Measurements from ENCODE around the gene MERTK. TPM values are rescaled to one million over a fixed set of nuclear protein-coding genes. Genes with fewer than 3 reads are reported as not detected.
"Not testable (repeated sequence)": the region's sequence is repeated elsewhere in the genome, so short reads cannot be mapped to it uniquely, and the experiment has no call there.

Gene MERTK
- 4.9 TPM for total RNA-seq
- polyA plus RNA-seq (ENCODE audit: insufficient read depth in 1 of 8, insufficient read length in 8 of 8, low replicate concordance in 1 of 8), result 1 to 10 TPM; 3.2 to 6.3 (median 4.1) TPM
- long read RNA-seq, donor 1, result 0 reads
- long read RNA-seq, donor 2, result 0 reads
- long read RNA-seq, donor 3, partial matches to known transcripts, result 0 of 1 reads
- long read RNA-seq, donor 3, other reads (novel, unspliced or antisense), result 0 of 1 reads
- long read RNA-seq, donor 4, partial matches to known transcripts, result 0 of 1 reads
- long read RNA-seq, donor 4, other reads (novel, unspliced or antisense), result 0 of 1 reads
- long read RNA-seq, donor 5, result 0 reads
- long read RNA-seq, donor 6, result 0 reads
- long read RNA-seq, donor 7, result 0 reads
- long read RNA-seq, donor 8, result 0 reads
- long read RNA-seq, donor 9, partial matches to known transcripts, result 0 of 2 reads
- long read RNA-seq, donor 9, other reads (novel, unspliced or antisense), result 0 of 2 reads
- long read RNA-seq, donor 10, result 0 reads
- long read RNA-seq, donor 11, result 0 reads

DNA sequence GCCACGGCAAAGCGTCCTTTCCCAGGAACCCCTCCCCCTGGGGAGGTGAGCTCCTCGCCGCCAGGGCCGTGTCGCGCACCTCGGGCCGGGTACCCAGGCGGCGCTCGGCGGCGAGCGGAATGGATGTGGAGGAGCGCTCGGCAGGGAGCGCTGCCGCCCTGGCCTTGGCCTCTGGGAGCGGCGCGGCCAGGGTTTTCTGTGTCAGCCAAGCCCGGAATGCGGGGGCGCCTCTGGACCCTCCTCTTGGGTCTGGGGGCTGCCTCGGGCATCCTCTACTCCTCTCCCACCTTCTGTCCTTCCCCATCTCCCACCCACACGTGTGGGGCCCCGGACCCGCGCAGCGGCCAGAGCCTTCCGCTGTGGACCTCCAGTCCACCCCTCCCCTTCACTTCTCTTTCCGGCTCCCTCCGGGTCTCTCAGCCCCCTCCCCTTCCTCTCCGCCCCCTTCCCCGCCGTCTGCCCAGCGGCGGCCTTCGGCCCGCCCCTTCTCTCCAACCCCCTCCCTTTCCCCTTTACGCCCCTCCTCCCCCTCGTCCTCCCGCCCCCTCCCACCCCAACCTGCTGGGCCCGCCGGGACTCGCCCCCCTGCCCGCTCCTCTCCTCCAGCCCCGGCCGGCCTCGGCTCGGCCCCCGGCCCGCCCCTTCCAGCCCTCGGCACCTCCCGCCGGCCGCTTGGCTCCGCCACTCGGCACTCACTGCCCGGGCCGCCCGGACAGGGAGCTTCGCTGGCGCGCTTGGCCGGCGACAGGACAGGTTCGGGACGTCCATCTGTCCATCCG lies at the start of gene MERTK:
MERTK (plus strand) TSS at position 684 of the 779 bp plus-strand sequence. CDS start 129 bp downstream, outside the sequence.
- DNase-seq, result peak; percentile 96
- Histone ChIP-seq H3K27ac (ENCODE audit: low read length) (peak within 1 kb of the TSS; percentile 91), H3K36me3 (ENCODE audit: control insufficient read depth, insufficient read depth, low read length) (no peaks in the 10 kb centered on the region), H3K4me3 (ENCODE audit: low read length) (peak within 1 kb of the TSS; percentile 86), H3K4me1 (ENCODE audit: control insufficient read depth, insufficient read depth, low read length) (peaks cover 27% of the 10 kb centered on the region), H3K9me3 (replicated peaks; ENCODE audit: control insufficient read depth, low read depth, low read length) (no peaks in the 10 kb centered on the region), H3K27me3 (ENCODE audit: control insufficient read depth, insufficient read depth, low read length) (peaks cover 13% of the 10 kb centered on the region)
- under 1% methylated on average over 52 of the region's 71 CpGs for WGBS (ENCODE audit: insufficient coverage)

DNA sequence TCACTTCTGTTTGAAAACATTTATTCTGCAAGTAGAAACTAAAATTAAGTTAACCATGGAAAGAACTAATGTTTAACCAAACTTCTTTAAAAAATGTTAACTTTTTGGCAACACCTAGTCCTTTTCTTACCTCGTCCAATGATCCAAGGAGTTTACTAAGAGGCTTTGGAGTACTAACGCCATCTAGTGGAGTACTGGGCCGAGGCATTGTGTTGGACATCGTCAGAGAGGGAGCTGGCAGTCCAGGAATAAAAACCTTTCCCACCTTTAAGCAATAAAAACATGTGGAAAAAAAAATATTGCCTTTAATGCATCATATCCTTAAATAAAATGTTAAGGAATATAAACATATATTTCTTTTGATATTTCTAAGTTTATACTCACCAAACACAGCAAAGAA lies 47.8 kb upstream of the MERTK start:
- not testable (repeated sequence) for H3K4me1 ChIP-seq (ENCODE audit: control insufficient read depth, insufficient read depth, low read length); H3K36me3 ChIP-seq (ENCODE audit: control insufficient read depth, insufficient read depth, low read length); H3K27me3 ChIP-seq (ENCODE audit: control insufficient read depth, insufficient read depth, low read length); H3K27ac ChIP-seq (ENCODE audit: low read length); DNase-seq; H3K4me3 ChIP-seq (ENCODE audit: low read length); H3K9me3 ChIP-seq (replicated peaks; ENCODE audit: control insufficient read depth, low read depth, low read length)
- no CpG with 5 or more reads among the region's 4 CpGs for WGBS (ENCODE audit: insufficient coverage)

GRCh38 chr2:111852544-111852943 lies 45.9 kb upstream of the MERTK start:
- WGBS (ENCODE audit: insufficient coverage), result no CpG with 5 or more reads among the region's 3 CpGs
- not testable (repeated sequence) for H3K36me3 ChIP-seq (ENCODE audit: control insufficient read depth, insufficient read depth, low read length); H3K4me3 ChIP-seq (ENCODE audit: low read length); H3K9me3 ChIP-seq (replicated peaks; ENCODE audit: control insufficient read depth, low read depth, low read length); H3K27ac ChIP-seq (ENCODE audit: low read length); H3K27me3 ChIP-seq (ENCODE audit: control insufficient read depth, insufficient read depth, low read length); H3K4me1 ChIP-seq (ENCODE audit: control insufficient read depth, insufficient read depth, low read length)
- DNase-seq, result peak; percentile 12

GRCh38 chr2:111860005-111860404 lies 38.4 kb upstream of the MERTK start:
- H3K4me3 ChIP-seq (ENCODE audit: low read length); H3K4me1 ChIP-seq (ENCODE audit: control insufficient read depth, insufficient read depth, low read length); DNase-seq; H3K27ac ChIP-seq (ENCODE audit: low read length); H3K27me3 ChIP-seq (ENCODE audit: control insufficient read depth, insufficient read depth, low read length); H3K36me3 ChIP-seq (ENCODE audit: control insufficient read depth, insufficient read depth, low read length); H3K9me3 ChIP-seq (replicated peaks; ENCODE audit: control insufficient read depth, low read depth, low read length): not testable (repeated sequence)
- WGBS (ENCODE audit: insufficient coverage), result no CpG with 5 or more reads among the region's 3 CpGs

- H3K4me3 ChIP-seq (ENCODE audit: low read length); H3K36me3 ChIP-seq (ENCODE audit: control insufficient read depth, insufficient read depth, low read length); H3K27ac ChIP-seq (ENCODE audit: low read length); H3K27me3 ChIP-seq (ENCODE audit: control insufficient read depth, insufficient read depth, low read length); DNase-seq; H3K4me1 ChIP-seq (ENCODE audit: control insufficient read depth, insufficient read depth, low read length); H3K9me3 ChIP-seq (replicated peaks; ENCODE audit: control insufficient read depth, low read depth, low read length): not testable (repeated sequence)
- no CpG with 5 or more reads among the region's 3 CpGs for WGBS (ENCODE audit: insufficient coverage)
These were observed 33.3 kb upstream of the MERTK start for GRCh38 chr2:111865124-111865523.

DNA sequence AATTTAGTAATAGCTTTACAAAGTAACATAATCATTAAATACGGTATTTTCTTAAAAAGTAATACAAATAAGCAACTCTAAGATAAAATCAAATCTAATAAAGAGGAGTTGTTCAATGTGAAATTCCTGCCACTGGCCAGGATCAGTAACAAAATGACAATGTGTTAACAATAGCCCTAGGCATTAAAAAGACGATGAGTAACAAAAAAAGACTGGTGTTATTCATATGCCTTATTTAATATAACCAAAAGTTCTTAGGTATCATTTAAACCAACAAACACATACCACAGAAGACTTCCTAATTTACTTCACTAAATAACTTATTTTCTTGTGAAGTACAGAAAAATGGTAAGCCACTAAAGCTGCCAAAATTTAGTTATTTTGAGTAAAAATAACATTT lies 25.6 kb upstream of the MERTK start:
- not testable (repeated sequence) for H3K36me3 ChIP-seq (ENCODE audit: control insufficient read depth, insufficient read depth, low read length); H3K9me3 ChIP-seq (replicated peaks; ENCODE audit: control insufficient read depth, low read depth, low read length); DNase-seq; H3K27ac ChIP-seq (ENCODE audit: low read length); H3K27me3 ChIP-seq (ENCODE audit: control insufficient read depth, insufficient read depth, low read length); H3K4me1 ChIP-seq (ENCODE audit: control insufficient read depth, insufficient read depth, low read length); H3K4me3 ChIP-seq (ENCODE audit: low read length)
- no CpG with 5 or more reads among the region's 2 CpGs for WGBS (ENCODE audit: insufficient coverage)

DNA sequence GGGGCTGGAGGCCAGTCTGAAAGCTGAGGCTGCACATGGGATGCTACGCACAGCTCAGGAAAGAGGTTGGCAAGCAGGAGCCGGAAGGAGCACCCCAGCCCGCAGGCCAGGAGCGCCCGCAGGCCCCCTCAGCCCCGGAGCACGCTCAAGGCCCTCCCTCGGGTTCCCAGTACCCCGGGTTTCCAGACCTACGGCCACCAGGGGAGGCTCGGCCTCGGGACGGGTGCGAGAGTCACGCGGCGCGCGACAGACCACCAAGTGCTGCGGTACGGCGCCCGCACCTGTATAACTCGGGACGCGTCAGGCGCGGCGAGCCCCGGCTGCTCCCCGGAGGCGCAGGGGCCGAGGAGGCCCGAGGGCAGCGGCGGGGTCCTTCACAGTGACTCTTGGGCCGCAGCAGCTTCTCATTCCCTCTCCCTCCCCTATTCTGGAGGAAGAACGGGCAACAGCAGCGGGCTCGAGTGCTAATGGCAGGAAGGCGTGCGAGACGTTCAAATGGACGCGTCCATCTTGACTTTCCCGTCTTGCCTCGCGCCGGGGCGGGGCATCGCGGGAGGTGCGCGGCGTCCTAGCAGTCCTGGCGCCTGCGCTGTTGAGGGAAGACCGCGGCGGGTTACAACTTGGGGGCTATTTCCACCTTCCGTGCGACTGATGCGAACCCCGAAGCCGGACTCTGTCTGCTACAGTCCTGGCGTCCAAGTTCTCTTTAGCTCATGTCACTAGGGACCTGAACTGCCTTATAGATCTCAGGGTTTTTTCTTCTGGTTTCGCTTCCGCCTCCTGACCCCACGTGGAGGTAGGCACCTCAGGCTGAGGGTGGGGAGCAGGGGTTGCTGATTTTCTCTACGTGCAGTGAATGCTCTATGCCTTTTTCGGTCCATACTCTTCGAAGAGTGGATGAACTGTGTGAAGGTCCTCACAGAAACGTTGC lies 14.5 kb upstream of the MERTK start, which contains the start of gene ANAPC1:
ANAPC1 (minus strand) TSS at position 533 of the 931 bp plus-strand sequence. CDS start 3,368 bp downstream, outside the sequence.
- DNase-seq, result peak; percentile 91
- Histone ChIP-seq H3K4me3 (ENCODE audit: low read length) (peak within 1 kb of the TSS; percentile 82), H3K36me3 (ENCODE audit: control insufficient read depth, insufficient read depth, low read length) (peaks cover 3% of the 10 kb centered on the region), H3K4me1 (ENCODE audit: control insufficient read depth, insufficient read depth, low read length) (peaks cover 7% of the 10 kb centered on the region), H3K27ac (ENCODE audit: low read length) (peak within 1 kb of the TSS; percentile 88), H3K27me3 (ENCODE audit: control insufficient read depth, insufficient read depth, low read length) (no peaks in the 10 kb centered on the region), H3K9me3 (replicated peaks; ENCODE audit: control insufficient read depth, low read depth, low read length) (no peaks in the 10 kb centered on the region)
- WGBS (ENCODE audit: insufficient coverage), result 0% methylated on average over 66 of the region's 73 CpGs

- H3K27ac ChIP-seq (ENCODE audit: low read length), result peak overlapping the region; percentile 88
- WGBS (ENCODE audit: insufficient coverage), result 10% methylated on average over 10 of the region's 11 CpGs
These were observed 13.8 kb upstream of the MERTK start for GRCh38 chr2:111884592-111884964.

DNA sequence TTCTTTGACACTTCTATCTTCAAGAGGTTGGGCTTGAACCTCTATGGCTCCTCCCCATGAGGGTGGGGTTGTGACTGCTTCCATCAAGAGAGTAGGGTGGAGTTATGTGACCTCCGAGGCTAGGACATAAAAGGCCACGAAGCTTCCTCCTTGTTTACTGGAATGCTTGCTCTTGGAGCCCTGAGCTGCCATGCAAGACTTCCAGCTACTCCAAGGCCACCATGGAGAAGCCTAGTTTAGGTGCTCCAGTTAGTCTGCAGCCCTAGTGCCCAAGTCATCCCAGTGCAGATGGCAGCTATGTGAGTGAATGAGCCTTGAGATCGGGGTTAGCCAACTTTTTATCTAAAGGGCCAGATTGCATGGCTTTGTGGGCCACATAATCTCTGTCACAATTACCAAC lies 2.4 kb upstream of the MERTK start:
- no peak overlapping the region for H3K27ac ChIP-seq (ENCODE audit: low read length)

More at GRCh38 chr2:111884592-111884964, 13.8 kb upstream of the MERTK start:
- no peak for DNase-seq
- peak overlapping the region; percentile 82 for H3K4me3 ChIP-seq (ENCODE audit: low read length)
- peaks cover 7% of the 10 kb centered on the region for H3K4me1 ChIP-seq (ENCODE audit: control insufficient read depth, insufficient read depth, low read length)
- H3K9me3 ChIP-seq (replicated peaks; ENCODE audit: control insufficient read depth, low read depth, low read length), result no peaks in the 10 kb centered on the region
- no peaks in the 10 kb centered on the region for H3K27me3 ChIP-seq (ENCODE audit: control insufficient read depth, insufficient read depth, low read length)
- H3K36me3 ChIP-seq (ENCODE audit: control insufficient read depth, insufficient read depth, low read length), result peaks cover 3% of the 10 kb centered on the region

More for the DNA sequence above, 2.4 kb upstream of the MERTK start:
- no peak overlapping the region for H3K4me3 ChIP-seq (ENCODE audit: low read length)
- no peaks in the 10 kb centered on the region for H3K9me3 ChIP-seq (replicated peaks; ENCODE audit: control insufficient read depth, low read depth, low read length)
- H3K27me3 ChIP-seq (ENCODE audit: control insufficient read depth, insufficient read depth, low read length), result peaks cover 13% of the 10 kb centered on the region
- no peaks in the 10 kb centered on the region for H3K36me3 ChIP-seq (ENCODE audit: control insufficient read depth, insufficient read depth, low read length)
- H3K4me1 ChIP-seq (ENCODE audit: control insufficient read depth, insufficient read depth, low read length), result peaks cover 25% of the 10 kb centered on the region
- WGBS (ENCODE audit: insufficient coverage), result 46% methylated on average over 2 of the region's 3 CpGs
- no peak for DNase-seq
